Left renal pelvis (tissue), 4 donors: ENCODE results near the gene SP110. TPM values are rescaled to one million over a fixed set of nuclear protein-coding genes. Genes with fewer than 3 reads are reported as not detected.
"Not testable (repeated sequence)": the region's sequence is repeated elsewhere in the genome, so short reads cannot be mapped to it uniquely, and the experiment has no call there.

Experiments
- DNase-seq, 4 donors: peaks; one replicate each; pipeline ENCODE4 v3.0.0-alpha.2; 2013; ENCODE audit warnings: low read depth in 4 of 4, low spot score in 3 of 4
- polyA plus RNA-seq, 4 donors: library from polyadenylated mRNA; unstranded; fragments of 120-200 nt; gene quantifications; one replicate each; pipeline ENCODE4 v1.2.1, GENCODE V29; 2013; ENCODE audit not compliant: insufficient read length in 4 of 4

Gene SP110
- polyA plus RNA-seq = 10 to 100 TPM; 20.8 to 26.1 (median 22.8) TPM

GRCh38 chr2:230219419-230220331 is at the start of gene SP110:
Gene SP110 (minus strand): TSS chr2:230219984. CDS start chr2:230216927, 3,057 bp downstream.
- peak; percentile 61 to 70 (median 68) for DNase-seq

- DNase-seq = no peak
These were observed 48.9 kb upstream of the SP110 start for GRCh38 chr2:230268606-230269243.

GRCh38 chr2:230267556-230267955 is 47.8 kb upstream of the SP110 start:
- DNase-seq = no peak

GRCh38 chr2:230267059-230267458 is 47.3 kb upstream of the SP110 start:
- no peak for DNase-seq

- no peak for DNase-seq
These were observed 46.9 kb upstream of the SP110 start for GRCh38 chr2:230266638-230267037.

GRCh38 chr2:230264945-230265344 is 45.2 kb upstream of the SP110 start:
- not testable (repeated sequence) for DNase-seq

GRCh38 chr2:230262246-230262645 is 42.5 kb upstream of the SP110 start:
- DNase-seq = no peak

- no peak for DNase-seq
These were observed 38.7 kb upstream of the SP110 start for GRCh38 chr2:230258483-230258882.

GRCh38 chr2:230256733-230257332 is 37.0 kb upstream of the SP110 start:
- no peak for DNase-seq

GRCh38 chr2:230254152-230254881 is 34.5 kb upstream of the SP110 start:
- DNase-seq = no peak

- DNase-seq = no peak
These were observed 30.4 kb upstream of the SP110 start for GRCh38 chr2:230250231-230250630.

GRCh38 chr2:230246206-230246605 is 26.4 kb upstream of the SP110 start:
- no peak for DNase-seq

GRCh38 chr2:230244211-230244610 is 24.4 kb upstream of the SP110 start:
- no peak for DNase-seq

- no peak for DNase-seq
These were observed 15.1 kb upstream of the SP110 start for GRCh38 chr2:230234845-230235244.

- DNase-seq = no peak
These were observed 14.4 kb upstream of the SP110 start for GRCh38 chr2:230234122-230234722.

- DNase-seq = no peak
These were observed 11.5 kb upstream of the SP110 start for GRCh38 chr2:230231251-230231650.

- no peak for DNase-seq
These were observed 10.9 kb upstream of the SP110 start for GRCh38 chr2:230230496-230231200.

GRCh38 chr2:230230087-230230486 is 10.3 kb upstream of the SP110 start:
- no peak for DNase-seq

- DNase-seq = no peak
These were observed 7.4 kb upstream of the SP110 start for GRCh38 chr2:230227216-230227615.
